ENCODE data around the gene STOX1.
"Not testable (repeated sequence)": the region's sequence is repeated elsewhere in the genome, so short reads cannot be mapped to it uniquely, and the experiment has no call there.

STOX1 gene

GRCh38 chr10:68795886-68796532 is 31.3 kb upstream of the STOX1 start:
- TF ChIP-seq CTCF (IDR thresholded peaks at IDR 0.05; ENCODE audit: insufficient read depth, low read depth, low read length, missing control alignments) = no peak
- DNase-seq (ENCODE audit: low read depth) = no peak
- no peak overlapping the region for H3K4me3 ChIP-seq (ENCODE audit: low read depth, low read length)

GRCh38 chr10:68796605-68797004 is 30.7 kb upstream of the STOX1 start:
- no peak for TF ChIP-seq CTCF (IDR thresholded peaks at IDR 0.05; ENCODE audit: insufficient read depth, low read depth, low read length, missing control alignments)
- H3K4me3 ChIP-seq (ENCODE audit: low read depth, low read length) = no peak overlapping the region
- no peak for DNase-seq (ENCODE audit: low read depth)

GRCh38 chr10:68800211-68800610 is 27.1 kb upstream of the STOX1 start:
- no peak for TF ChIP-seq CTCF (IDR thresholded peaks at IDR 0.05; ENCODE audit: insufficient read depth, low read depth, low read length, missing control alignments)
- DNase-seq (ENCODE audit: low read depth) = no peak
- H3K4me3 ChIP-seq (ENCODE audit: low read depth, low read length) = no peak overlapping the region

GRCh38 chr10:68804692-68805091 is 22.6 kb upstream of the STOX1 start:
- TF ChIP-seq CTCF (IDR thresholded peaks at IDR 0.05; ENCODE audit: insufficient read depth, low read depth, low read length, missing control alignments) = no peak
- no peak for DNase-seq (ENCODE audit: low read depth)
- H3K4me3 ChIP-seq (ENCODE audit: low read depth, low read length) = no peak overlapping the region

- not testable (repeated sequence) for DNase-seq (ENCODE audit: low read depth)
These were observed 16.5 kb upstream of the STOX1 start for GRCh38 chr10:68810830-68811229.

GRCh38 chr10:68811314-68812009 is 15.9 kb upstream of the STOX1 start:
- DNase-seq (ENCODE audit: low read depth) = no peak
- TF ChIP-seq CTCF (IDR thresholded peaks at IDR 0.05; ENCODE audit: insufficient read depth, low read depth, low read length, missing control alignments) = no peak
- no peak overlapping the region for H3K4me3 ChIP-seq (ENCODE audit: low read depth, low read length)

More at GRCh38 chr10:68810830-68811229, 16.5 kb upstream of the STOX1 start:
- H3K4me3 ChIP-seq (ENCODE audit: low read depth, low read length) = not testable (repeated sequence)

GRCh38 chr10:68812420-68812819 is 14.9 kb upstream of the STOX1 start:
- TF ChIP-seq CTCF (IDR thresholded peaks at IDR 0.05; ENCODE audit: insufficient read depth, low read depth, low read length, missing control alignments) = no peak
- no peak for DNase-seq (ENCODE audit: low read depth)
- H3K4me3 ChIP-seq (ENCODE audit: low read depth, low read length) = no peak overlapping the region

Measured in GM12865 (cell line).